ENCODE data around the gene SNX14.

GRCh38 chr6:85580118-85580877 lies 13.4 kb downstream of the SNX14 start:
- TF ChIP-seq HDAC6 (IDR thresholded peaks at IDR 0.05; ENCODE audit: low read depth, low read length) (no peak), KDM5A (IDR thresholded peaks at IDR 0.05; ENCODE audit: low read length) (no peak), RAD21 (IDR thresholded peaks at IDR 0.05 in 1 of 2, conservative IDR thresholded peaks at IDR 0.05 in 1 of 2; ENCODE audit: low read depth in 2 of 2, low read length in 2 of 2) (no peak), TAF1 (IDR thresholded peaks at IDR 0.05; ENCODE audit: low read depth, low read length) (no peak), CTCF (IDR thresholded peaks at IDR 0.05; ENCODE audit: control extremely low read depth in 1 of 3, insufficient read depth in 1 of 3, low read depth in 1 of 3, low read length in 3 of 3) (no peak), POLR2A (IDR thresholded peaks at IDR 0.05; ENCODE audit: control extremely low read depth in 1 of 2, low read depth in 2 of 2, low read length in 2 of 2) (no peak)

All from H1 (cell line).